HG03575 (cell line): ENCODE measurements around the gene MBNL3.

Experiments
- ATAC-seq: cut with Tn5 transposase; IDR thresholded peaks from one replicate; pipeline ENCODE4 v1.9.1; 2021; ENCODE audit not compliant: unreplicated experiment, insufficient number of reproducible peaks, low FRiP score; ENCODE audit errors: extremely low read depth

MBNL3 gene

GRCh38 chrX:132433001-132433400 is 55.8 kb downstream of the MBNL3 start:
- ATAC-seq = no peak

GRCh38 chrX:132428896-132429295 is 59.9 kb downstream of the MBNL3 start:
- ATAC-seq = no peak

- ATAC-seq = no peak
Measured at GRCh38 chrX:132426695-132427281, 62.0 kb downstream of the MBNL3 start.

- no peak for ATAC-seq
Measured at GRCh38 chrX:132425744-132426318, 63.0 kb downstream of the MBNL3 start.

- ATAC-seq = no peak
Measured at GRCh38 chrX:132423323-132423722, 65.5 kb downstream of the MBNL3 start.

- no peak for ATAC-seq
Measured at GRCh38 chrX:132415012-132415411, 73.8 kb downstream of the MBNL3 start.

GRCh38 chrX:132414404-132414803 is 74.4 kb downstream of the MBNL3 start:
- no peak for ATAC-seq

- no peak for ATAC-seq
Measured at GRCh38 chrX:132413459-132413858, 75.4 kb downstream of the MBNL3 start.

GRCh38 chrX:132412208-132412607 is 76.6 kb downstream of the MBNL3 start:
- no peak for ATAC-seq

GRCh38 chrX:132411310-132411977 is 77.4 kb downstream of the MBNL3 start:
- no peak for ATAC-seq

GRCh38 chrX:132409780-132410556 is 78.9 kb downstream of the MBNL3 start:
- ATAC-seq = no peak

- ATAC-seq = no peak
Measured at GRCh38 chrX:132407691-132408090, 81.1 kb downstream of the MBNL3 start.

GRCh38 chrX:132406106-132406505 is 82.7 kb downstream of the MBNL3 start:
- no peak for ATAC-seq

- no peak for ATAC-seq
Measured at GRCh38 chrX:132404266-132404665, 84.6 kb downstream of the MBNL3 start.

GRCh38 chrX:132401935-132402334 is 86.9 kb downstream of the MBNL3 start:
- ATAC-seq = no peak

GRCh38 chrX:132400706-132401105 is 88.1 kb downstream of the MBNL3 start:
- ATAC-seq = no peak

- ATAC-seq = no peak
Measured at GRCh38 chrX:132395645-132396044, 93.2 kb downstream of the MBNL3 start.

GRCh38 chrX:132395026-132395425 is 93.8 kb downstream of the MBNL3 start:
- no peak for ATAC-seq

- no peak for ATAC-seq
Measured at GRCh38 chrX:132394591-132394990, 94.2 kb downstream of the MBNL3 start.

- no peak for ATAC-seq
Measured at GRCh38 chrX:132393992-132394391, 94.8 kb downstream of the MBNL3 start.
